Chondrocyte (in vitro differentiated cells): ENCODE results near the gene BEND5. TPM values are rescaled to one million over a fixed set of nuclear protein-coding genes. Genes with fewer than 3 reads are reported as not detected.

ENCODE experiments used
- DNase-seq: peaks from one replicate; pipeline ENCODE4 v3.0.0; 2021; ENCODE audit warnings: mixed read lengths, low spot score
- H3K27ac Mint-ChIP-seq: one replicate; pipeline ENCODE4 v1.8.0; 2021; ENCODE audit warnings: mild to moderate bottlenecking, moderate library complexity, mixed read lengths; ENCODE audit not compliant: unreplicated experiment
- H3K27me3 Mint-ChIP-seq: 2 replicates; pipeline ENCODE4 v1.8.0; 2021; ENCODE audit warnings: low read depth, mixed read lengths
- H3K36me3 Mint-ChIP-seq: 2 replicates; pipeline ENCODE4 v1.8.0; 2021; ENCODE audit warnings: low read depth, mixed read lengths
- H3K4me1 Mint-ChIP-seq: 2 replicates; pipeline ENCODE4 v1.8.0; 2021; ENCODE audit warnings: low read depth, mild to moderate bottlenecking, mixed read lengths
- H3K4me3 Mint-ChIP-seq: one replicate; pipeline ENCODE4 v1.8.0; 2021; ENCODE audit warnings: mild to moderate bottlenecking, moderate library complexity, mixed read lengths; ENCODE audit not compliant: unreplicated experiment
- H3K9me3 Mint-ChIP-seq: 2 replicates; pipeline ENCODE4 v1.8.0; 2021; ENCODE audit warnings: low read depth, mixed read lengths
- CTCF ChIP-seq: fragments of 200-600 bp; sonication (generic); IDR thresholded peaks from 2 replicates; pipeline ENCODE4 v1.5.0; 2021; ENCODE audit warnings: antibody characterized with exemption, mild to moderate bottlenecking, moderate library complexity
- total RNA-seq: library from RNA; stranded (reverse); gene quantifications from 3 replicates; pipeline ENCODE4 v1.2.1, GENCODE V29; 2021

BEND5 gene
- total RNA-seq, 1 donor from 2014 or later, result 4.2 TPM

- H3K27ac Mint-ChIP-seq, result peak overlapping the region; percentile 47
- H3K36me3 Mint-ChIP-seq, result no peaks in the 10 kb centered on the region
- DNase-seq, result no peak
- H3K9me3 Mint-ChIP-seq, result no peaks in the 10 kb centered on the region
- peaks cover 45% of the 10 kb centered on the region for H3K27me3 Mint-ChIP-seq
- TF ChIP-seq CTCF, result no peak
- peak overlapping the region; percentile 74 for H3K4me3 Mint-ChIP-seq
- H3K4me1 Mint-ChIP-seq, result peaks cover 13% of the 10 kb centered on the region
These were observed 666 bp upstream of the BEND5 start for GRCh38 chr1:48777219-48777895.

- H3K9me3 Mint-ChIP-seq, result no peaks in the 10 kb centered on the region
- no peaks in the 10 kb centered on the region for H3K36me3 Mint-ChIP-seq
- TF ChIP-seq CTCF, result no peak
- DNase-seq, result no peak
- peak overlapping the region; percentile 18 for H3K27ac Mint-ChIP-seq
- peaks cover 13% of the 10 kb centered on the region for H3K4me1 Mint-ChIP-seq
- peak overlapping the region; percentile 80 for H3K4me3 Mint-ChIP-seq
- peaks cover 32% of the 10 kb centered on the region for H3K27me3 Mint-ChIP-seq
These were observed 779 bp downstream of the BEND5 start for GRCh38 chr1:48775831-48776392.

- DNase-seq, result no peak
- Mint-ChIP-seq H3K4me1 (peaks cover 16% of the 10 kb centered on the region), H3K9me3 (no peaks in the 10 kb centered on the region), H3K36me3 (peaks cover 2% of the 10 kb centered on the region), H3K27me3 (peaks cover 17% of the 10 kb centered on the region), H3K27ac (no peak overlapping the region), H3K4me3 (no peak overlapping the region)
- no peak for TF ChIP-seq CTCF
These were observed 3.6 kb downstream of the BEND5 start for GRCh38 chr1:48773133-48773532.

GRCh38 chr1:48772211-48772610, 4.5 kb downstream of the BEND5 start:
- Mint-ChIP-seq H3K4me3 (no peak overlapping the region), H3K27ac (no peak overlapping the region), H3K27me3 (peaks cover 8% of the 10 kb centered on the region), H3K4me1 (peaks cover 13% of the 10 kb centered on the region), H3K9me3 (no peaks in the 10 kb centered on the region), H3K36me3 (peaks cover 2% of the 10 kb centered on the region)
- TF ChIP-seq CTCF, result no peak
- no peak for DNase-seq

DNA sequence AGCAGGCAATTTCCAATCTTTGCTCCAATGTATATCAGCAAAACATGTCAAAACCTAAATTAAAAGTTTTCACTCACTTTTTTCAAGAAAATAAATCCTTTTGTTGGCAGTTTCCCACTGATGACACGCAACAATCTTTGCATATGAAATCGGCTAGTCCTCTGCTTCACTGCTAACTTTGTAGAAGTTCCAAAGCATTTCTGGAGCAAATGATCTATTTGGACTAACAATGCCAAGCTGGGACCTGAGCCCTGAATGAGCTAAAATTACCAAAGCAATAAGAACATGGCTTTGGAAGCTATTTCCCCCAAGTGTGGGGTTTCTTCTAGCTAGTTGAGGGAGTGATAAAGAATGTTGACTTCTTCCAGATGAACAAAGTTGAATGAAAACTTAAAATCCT, 5.1 kb downstream of the BEND5 start:
- Mint-ChIP-seq H3K36me3 (peaks cover 2% of the 10 kb centered on the region), H3K4me1 (peaks cover 10% of the 10 kb centered on the region), H3K27me3 (peaks cover 5% of the 10 kb centered on the region), H3K27ac (no peak overlapping the region), H3K9me3 (no peaks in the 10 kb centered on the region), H3K4me3 (no peak overlapping the region)
- DNase-seq, result no peak
- no peak for TF ChIP-seq CTCF
